Astrocyte of the cerebellum (primary cell): ENCODE measurements around the gene SSR4.
A peak's percentile ranks its signal among the peaks of the same experiment; 100 is the strongest.

Experiments
- DNase-seq: peaks from one replicate; pipeline ENCODE4 v3.0.0-alpha.2; 2011; ENCODE audit warnings: low read depth
- H3K4me3 ChIP-seq: 2 replicates; pipeline ENCODE4 v1.5.1; 2011; ENCODE audit warnings: mild to moderate bottlenecking, low read depth, low read length, moderate library complexity
- CTCF ChIP-seq: IDR thresholded peaks from 2 replicates; pipeline ENCODE4 v1.5.1; 2012; ENCODE audit warnings: low read length, low read depth, moderate library complexity, mild to moderate bottlenecking; ENCODE audit errors: missing control alignments
- in situ Hi-C: cut with HindIII; loops from 2 replicates; pipeline ENCODE4 v1.10.0; 2017; ENCODE audit warnings: low sequenced_read_pairs

SSR4 gene

GRCh38 chrX:153766098-153766817, 28.2 kb upstream of the SSR4 start:
- H3K4me3 ChIP-seq = peak overlapping the region; percentile 34
- TF ChIP-seq CTCF = no peak
- in situ Hi-C loops = no loop called here

DNA sequence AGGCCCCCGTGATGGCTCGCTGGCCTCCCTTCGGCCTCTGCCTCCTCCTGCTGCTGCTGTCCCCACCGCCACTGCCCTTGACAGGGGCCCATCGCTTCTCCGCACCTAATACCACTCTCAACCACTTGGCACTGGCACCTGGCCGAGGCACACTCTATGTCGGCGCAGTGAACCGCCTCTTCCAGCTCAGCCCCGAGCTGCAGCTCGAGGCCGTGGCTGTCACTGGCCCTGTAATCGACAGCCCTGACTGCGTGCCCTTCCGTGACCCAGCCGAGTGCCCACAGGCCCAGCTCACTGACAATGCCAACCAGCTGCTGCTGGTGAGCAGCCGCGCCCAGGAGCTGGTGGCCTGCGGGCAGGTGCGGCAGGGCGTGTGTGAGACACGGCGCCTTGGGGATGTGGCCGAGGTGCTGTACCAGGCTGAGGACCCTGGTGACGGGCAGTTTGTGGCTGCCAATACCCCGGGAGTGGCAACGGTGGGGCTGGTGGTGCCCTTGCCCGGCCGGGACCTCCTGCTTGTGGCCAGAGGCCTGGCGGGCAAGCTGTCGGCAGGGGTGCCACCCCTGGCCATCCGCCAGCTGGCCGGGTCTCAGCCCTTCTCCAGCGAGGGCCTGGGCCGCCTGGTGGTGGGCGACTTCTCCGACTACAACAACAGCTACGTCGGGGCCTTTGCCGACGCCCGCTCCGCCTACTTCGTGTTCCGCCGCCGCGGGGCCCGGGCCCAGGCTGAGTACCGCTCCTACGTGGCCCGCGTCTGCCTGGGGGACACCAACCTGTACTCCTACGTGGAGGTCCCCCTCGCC, 27.4 kb upstream of the SSR4 start:
- no peak for TF ChIP-seq CTCF
- H3K4me3 ChIP-seq = no peak overlapping the region

More at GRCh38 chrX:153766098-153766817, 28.2 kb upstream of the SSR4 start:
- DNase-seq = peak; percentile 27

DNA sequence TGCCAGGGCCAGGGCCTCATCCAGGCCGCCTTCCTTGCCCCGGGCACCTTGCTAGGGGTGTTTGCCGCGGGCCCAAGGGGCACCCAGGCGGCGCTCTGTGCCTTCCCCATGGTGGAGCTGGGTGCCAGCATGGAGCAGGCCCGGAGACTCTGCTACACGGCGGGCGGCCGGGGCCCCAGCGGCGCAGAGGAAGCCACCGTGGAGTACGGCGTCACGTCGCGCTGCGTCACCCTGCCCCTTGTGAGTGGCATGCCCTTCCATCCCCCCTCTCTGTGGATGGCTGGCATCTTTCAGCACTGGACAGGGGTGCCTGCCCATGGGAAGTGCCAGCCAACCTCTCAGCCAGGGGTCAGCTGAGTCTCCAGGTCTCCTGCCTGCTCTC, 26.8 kb upstream of the SSR4 start:
- in situ Hi-C loops = no loop called here
- H3K4me3 ChIP-seq = no peak overlapping the region
- no peak for DNase-seq
- no peak for TF ChIP-seq CTCF

More for the DNA sequence above, 27.4 kb upstream of the SSR4 start:
- in situ Hi-C loops = no loop called here
- DNase-seq = no peak

DNA sequence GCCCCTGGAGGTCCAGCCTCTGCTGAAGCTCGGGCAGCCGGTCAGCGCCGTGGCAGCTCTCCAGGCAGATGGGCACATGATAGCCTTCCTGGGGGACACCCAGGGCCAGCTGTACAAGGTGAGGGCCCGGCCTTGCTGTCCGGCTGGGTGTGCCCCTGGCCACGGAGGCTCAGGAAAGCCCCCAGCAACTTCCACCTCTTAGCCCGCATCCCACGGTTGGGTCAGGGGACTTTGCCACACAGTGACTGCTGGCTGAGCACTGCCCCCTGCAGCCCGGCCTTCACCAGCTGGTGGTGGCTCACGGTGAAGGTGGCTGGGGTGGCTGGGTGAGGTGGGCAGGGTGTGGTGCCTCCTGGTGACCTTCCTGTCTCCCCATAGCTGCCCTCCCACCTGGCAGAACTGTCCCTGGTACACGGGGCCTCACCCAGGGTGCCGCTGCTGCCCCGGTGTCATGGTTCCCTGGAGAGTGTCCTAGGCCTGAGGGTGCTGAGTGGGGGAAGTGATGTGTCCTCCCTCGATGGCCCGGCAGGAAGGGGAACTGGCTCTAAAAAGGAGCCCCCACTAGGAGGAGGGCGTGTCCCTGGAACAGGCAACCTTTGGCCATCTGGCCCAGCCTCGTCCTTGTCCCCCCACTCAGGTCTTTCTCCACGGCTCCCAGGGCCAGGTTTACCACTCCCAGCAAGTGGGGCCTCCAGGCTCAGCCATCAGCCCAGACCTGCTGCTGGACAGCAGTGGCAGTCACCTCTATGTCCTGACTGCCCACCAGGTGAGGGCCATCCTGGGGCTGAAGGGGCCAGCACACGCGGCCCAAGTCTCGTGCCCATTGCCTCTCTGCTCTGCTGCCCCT, 25.9 kb upstream of the SSR4 start:
- TF ChIP-seq CTCF = no peak
- no peak for DNase-seq
- in situ Hi-C loops = no loop called here
- H3K4me3 ChIP-seq = no peak overlapping the region

DNA sequence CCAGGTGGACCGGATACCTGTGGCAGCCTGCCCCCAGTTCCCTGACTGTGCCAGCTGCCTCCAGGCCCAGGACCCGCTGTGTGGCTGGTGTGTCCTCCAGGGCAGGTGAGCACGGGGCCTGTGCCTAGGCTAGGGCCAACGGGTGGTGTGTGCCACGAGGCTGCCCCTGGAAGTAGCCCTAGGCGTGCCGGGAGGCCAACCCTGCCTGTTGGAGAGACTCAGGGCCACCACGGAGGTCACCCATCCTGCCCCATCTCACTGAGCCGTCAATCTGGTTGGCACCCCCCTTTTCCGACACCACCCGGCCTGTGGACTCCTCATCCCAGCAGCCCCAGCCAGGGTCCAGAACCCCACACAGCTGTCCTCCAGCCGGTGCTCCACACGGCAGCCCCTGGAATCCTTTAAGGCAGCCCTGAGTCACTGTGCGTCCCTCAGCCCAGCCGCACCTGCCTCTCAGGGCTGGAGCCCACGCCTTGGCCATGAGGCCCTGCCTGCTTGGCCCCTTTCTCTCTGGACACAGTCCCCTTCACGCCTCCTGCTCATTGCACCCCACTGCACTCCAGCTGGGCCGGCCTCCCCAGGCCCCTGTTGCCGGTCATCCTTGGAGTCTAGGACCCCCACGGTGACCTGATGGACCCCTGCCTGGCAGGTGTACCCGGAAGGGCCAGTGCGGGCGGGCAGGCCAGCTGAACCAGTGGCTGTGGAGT, 25.2 kb upstream of the SSR4 start:
- no peak overlapping the region for H3K4me3 ChIP-seq
- no peak for DNase-seq
- in situ Hi-C loops = no loop called here
- no peak for TF ChIP-seq CTCF
